Transverse colon (tissue), 3 donors: Measurements from ENCODE around the gene TGFBR3L.

Experiments
- EP300 ChIP-seq: sonication (generic); formaldehyde crosslinking; IDR thresholded peaks from one replicate; pipeline ENCODE4 v1.6.1; 2017; ENCODE audit warnings: antibody characterized with exemption, low read depth
- POLR2A ChIP-seq: fragments of 450-650 bp; IDR thresholded peaks from one replicate; pipeline ENCODE4 v1.6.1; 2016; ENCODE audit warnings: antibody characterized with exemption, mild to moderate bottlenecking, moderate library complexity
- TF ChIP-seq, protein P1 (sequence below), 5 experiments: fragments of 200-600 bp in 3 of 5; fragments of 450-650 bp in 2 of 5; sonication (generic) in 3 of 5; IDR thresholded peaks; 1 replicate in 2 of 5; 2 replicates in 3 of 5; pipeline ENCODE4 v1.5.1; 2016 to 2017; ENCODE audit warnings: antibody characterized with exemption in 5 of 5, inconsistent platforms in 3 of 5, mild to moderate bottlenecking in 2 of 5, moderate library complexity in 1 of 5

GRCh38 chr19:7947939-7948338 is 33.3 kb downstream of the TGFBR3L start:
- TF ChIP-seq, protein P1, sequence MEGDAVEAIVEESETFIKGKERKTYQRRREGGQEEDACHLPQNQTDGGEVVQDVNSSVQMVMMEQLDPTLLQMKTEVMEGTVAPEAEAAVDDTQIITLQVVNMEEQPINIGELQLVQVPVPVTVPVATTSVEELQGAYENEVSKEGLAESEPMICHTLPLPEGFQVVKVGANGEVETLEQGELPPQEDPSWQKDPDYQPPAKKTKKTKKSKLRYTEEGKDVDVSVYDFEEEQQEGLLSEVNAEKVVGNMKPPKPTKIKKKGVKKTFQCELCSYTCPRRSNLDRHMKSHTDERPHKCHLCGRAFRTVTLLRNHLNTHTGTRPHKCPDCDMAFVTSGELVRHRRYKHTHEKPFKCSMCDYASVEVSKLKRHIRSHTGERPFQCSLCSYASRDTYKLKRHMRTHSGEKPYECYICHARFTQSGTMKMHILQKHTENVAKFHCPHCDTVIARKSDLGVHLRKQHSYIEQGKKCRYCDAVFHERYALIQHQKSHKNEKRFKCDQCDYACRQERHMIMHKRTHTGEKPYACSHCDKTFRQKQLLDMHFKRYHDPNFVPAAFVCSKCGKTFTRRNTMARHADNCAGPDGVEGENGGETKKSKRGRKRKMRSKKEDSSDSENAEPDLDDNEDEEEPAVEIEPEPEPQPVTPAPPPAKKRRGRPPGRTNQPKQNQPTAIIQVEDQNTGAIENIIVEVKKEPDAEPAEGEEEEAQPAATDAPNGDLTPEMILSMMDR (IDR thresholded peaks at IDR 0.05): no peak
- TF ChIP-seq EP300 (no peak), POLR2A (no peak)
